ENCODE measurements around the gene PPCS.

GRCh38 chr1:42504535-42505128, 48.3 kb downstream of the PPCS start:
- TF ChIP-seq CTCF (IDR thresholded peaks at IDR 0.05), result no peak
- no peak for TF ChIP-seq POLR2AphosphoS5 (IDR thresholded peaks at IDR 0.05)

All from sigmoid colon (tissue), 4 donors.